Activated naive CD4-positive, alpha-beta T cell treated with anti-CD3 and anti-CD28 coated beads for 36 hours (primary cell): Measurements from ENCODE around the gene RUBCNL. TPM values are rescaled to one million over a fixed set of nuclear protein-coding genes. Genes with fewer than 3 reads are reported as not detected.
A peak's percentile ranks its signal among the peaks of the same experiment; 100 is the strongest.
"Not testable (repeated sequence)": the region's sequence is repeated elsewhere in the genome, so short reads cannot be mapped to it uniquely, and the experiment has no call there.

Experiments
- CTCF ChIA-PET: fragments of 350-600 bp; sonication (Branson Sonifier 250); formaldehyde crosslinking; loops from one replicate; lab custom pipeline; 2021; ENCODE audit warnings: antibody characterized with exemption; lab: Charles Lee
- DNase-seq: peaks from one replicate; pipeline ENCODE4 v3.0.0-alpha.2; 2020
- H3K27ac Mint-ChIP-seq: one replicate; pipeline ENCODE4 v1.8.0; 2021; ENCODE audit warnings: mild to moderate bottlenecking, mixed read lengths
- H3K27me3 Mint-ChIP-seq: one replicate; pipeline ENCODE4 v1.8.0; 2021; ENCODE audit warnings: low read depth, mixed read lengths
- H3K36me3 Mint-ChIP-seq: one replicate; pipeline ENCODE4 v1.8.0; 2021; ENCODE audit warnings: low read depth, mixed read lengths
- H3K4me1 Mint-ChIP-seq: one replicate; pipeline ENCODE4 v1.8.0; 2021; ENCODE audit warnings: low read depth, mixed read lengths
- H3K4me3 Mint-ChIP-seq: one replicate; pipeline ENCODE4 v1.8.0; 2021; ENCODE audit warnings: mild to moderate bottlenecking, moderate library complexity, mixed read lengths
- H3K9me3 Mint-ChIP-seq: one replicate; pipeline ENCODE4 v1.8.0; 2021; ENCODE audit warnings: mixed read lengths
- intact Hi-C: fragments of 100-400 bp; cut with micrococcal nuclease; formaldehyde crosslinking; loops from one replicate; pipeline ENCODE4 v1.15.1; 2023
- total RNA-seq, 2 experiments: library from RNA; stranded (reverse); gene quantifications; one replicate each; pipeline ENCODE4 v1.2.3, GENCODE V29; 2021

RUBCNL gene
- total RNA-seq, 2 experiments from 2014 or later = 3.6 to 3.7 TPM

GRCh38 chr13:46388308-46388707 is 1.3 kb upstream of the RUBCNL start:
- Mint-ChIP-seq H3K36me3 (no peaks in the 10 kb centered on the region), H3K27ac (no peak overlapping the region), H3K4me3 (no peak overlapping the region), H3K27me3 (peaks cover 25% of the 10 kb centered on the region), H3K4me1 (peaks cover 21% of the 10 kb centered on the region), H3K9me3 (no peaks in the 10 kb centered on the region)
- intact Hi-C loops = loop anchor here (5.0 kb wide), 1 partner anchor 221 kb away; no protein-coding TSS in a partner anchor
- CTCF ChIA-PET = interaction anchor here (0.6 to 1.9 kb wide), 3 partner anchors 13 to 89 kb away, joined by 3 to 6 read pairs (median 3); no protein-coding TSS in a partner anchor
- DNase-seq = no peak

DNA sequence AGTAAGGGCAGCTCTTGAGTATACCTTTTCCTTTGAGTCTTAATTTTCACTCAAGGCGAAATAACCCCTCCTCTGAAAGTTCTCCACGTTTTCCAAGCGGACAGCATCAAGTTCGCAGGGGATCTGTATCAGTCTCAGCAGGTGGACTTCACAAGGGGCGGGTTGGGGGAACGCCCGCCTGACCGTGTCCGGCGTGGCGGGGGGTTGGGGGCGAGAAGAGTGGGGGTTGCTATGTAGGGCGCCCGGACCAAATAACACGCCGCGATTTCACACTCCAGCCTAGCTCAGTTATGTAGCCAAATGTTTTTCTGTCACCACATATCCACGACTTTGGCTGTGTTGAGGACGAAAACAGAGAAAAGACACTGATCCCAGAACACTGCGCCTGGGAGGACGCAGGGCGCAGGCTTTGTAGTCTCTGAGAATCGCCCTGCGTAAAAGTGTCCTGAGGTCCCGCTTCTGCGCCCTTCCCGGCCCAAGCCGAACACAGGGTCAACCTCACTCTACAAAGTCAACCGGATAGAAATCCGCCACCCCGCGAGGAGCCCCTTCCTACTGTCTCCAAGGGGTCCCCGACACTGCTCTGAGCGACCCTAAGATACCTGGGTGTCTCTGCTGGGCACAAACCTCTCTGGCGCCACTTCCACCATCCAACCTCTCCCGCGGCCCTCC is 524 bp downstream of the RUBCNL start:
- Mint-ChIP-seq H3K4me1 (peaks cover 22% of the 10 kb centered on the region), H3K27me3 (peaks cover 30% of the 10 kb centered on the region), H3K27ac (no peak overlapping the region), H3K4me3 (peak overlapping the region; percentile 77), H3K36me3 (no peaks in the 10 kb centered on the region), H3K9me3 (no peaks in the 10 kb centered on the region)
- intact Hi-C loops = loop anchor here (1.0 to 5.0 kb wide), 7 partner anchors 18 to 219 kb away; partner anchors contain the start of genes LCP1 and LRRC63
- DNase-seq = no peak
- CTCF ChIA-PET = interaction anchor here (0.5 to 1.9 kb wide), 2 partner anchors 63 to 65 kb away, joined by 3 to 6 read pairs; no protein-coding TSS in a partner anchor

GRCh38 chr13:46385946-46386345 is 1.1 kb downstream of the RUBCNL start:
- intact Hi-C loops = loop anchor here (2.0 to 5.0 kb wide), 3 partner anchors 175 to 219 kb away; partner anchors contain the start of genes LCP1 and LRRC63
- Mint-ChIP-seq H3K4me1 (peaks cover 22% of the 10 kb centered on the region), H3K4me3 (peak overlapping the region; percentile 14)

GRCh38 chr13:46383383-46383782 is 3.7 kb downstream of the RUBCNL start:
- peaks cover 8% of the 10 kb centered on the region for H3K4me1 Mint-ChIP-seq
- no peaks in the 10 kb centered on the region for H3K9me3 Mint-ChIP-seq
- H3K36me3 Mint-ChIP-seq = no peaks in the 10 kb centered on the region
- H3K4me3 Mint-ChIP-seq = no peak overlapping the region
- no peak overlapping the region for H3K27ac Mint-ChIP-seq
- peaks cover 30% of the 10 kb centered on the region for H3K27me3 Mint-ChIP-seq
- CTCF ChIA-PET = interaction anchor here (0.7 kb wide), 1 partner anchor 181 kb away, joined by 3 read pairs; no protein-coding TSS in a partner anchor
- intact Hi-C loops = no loop called here
- no peak for DNase-seq

More at GRCh38 chr13:46385946-46386345, 1.1 kb downstream of the RUBCNL start:
- DNase-seq = no peak
- CTCF ChIA-PET = no interaction called here
- no peaks in the 10 kb centered on the region for H3K9me3 Mint-ChIP-seq
- no peaks in the 10 kb centered on the region for H3K36me3 Mint-ChIP-seq
- H3K27ac Mint-ChIP-seq = no peak overlapping the region
- H3K27me3 Mint-ChIP-seq = peaks cover 30% of the 10 kb centered on the region

- Mint-ChIP-seq H3K36me3 (no peaks in the 10 kb centered on the region), H3K4me3 (no peak overlapping the region), H3K27me3 (peaks cover 25% of the 10 kb centered on the region), H3K4me1 (peaks cover 5% of the 10 kb centered on the region), H3K27ac (no peak overlapping the region), H3K9me3 (no peaks in the 10 kb centered on the region)
- intact Hi-C loops = no loop called here
- no peak for DNase-seq
- CTCF ChIA-PET = interaction anchor here (0.7 kb wide), 1 partner anchor 190 kb away, joined by 5 read pairs; no protein-coding TSS in a partner anchor
These were observed 4.8 kb downstream of the RUBCNL start for GRCh38 chr13:46382224-46382623.

DNA sequence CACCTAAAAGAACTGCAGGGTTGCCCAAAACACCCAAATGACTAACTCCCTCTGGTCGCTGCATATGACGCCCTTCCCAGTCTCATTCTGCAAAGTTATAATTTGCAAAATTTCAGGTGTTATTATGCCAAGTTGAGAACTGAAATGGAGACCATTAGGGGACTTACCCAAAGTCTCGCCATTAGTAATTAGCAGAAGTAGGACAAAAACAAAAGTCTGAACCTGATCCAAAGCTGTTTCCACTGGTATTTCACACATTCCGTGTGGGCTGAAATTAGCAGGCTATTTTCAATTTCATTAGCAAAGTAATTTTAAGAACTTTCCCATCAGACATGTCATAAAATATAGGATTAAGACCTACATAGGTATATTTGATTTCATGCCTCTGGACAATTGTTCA is 6.8 kb downstream of the RUBCNL start:
- Mint-ChIP-seq H3K9me3 (no peaks in the 10 kb centered on the region), H3K36me3 (no peaks in the 10 kb centered on the region), H3K27ac (no peak overlapping the region), H3K27me3 (peaks cover 10% of the 10 kb centered on the region), H3K4me3 (no peak overlapping the region), H3K4me1 (peaks cover 2% of the 10 kb centered on the region)
- DNase-seq = no peak
- CTCF ChIA-PET = no interaction called here
- intact Hi-C loops = no loop called here

DNA sequence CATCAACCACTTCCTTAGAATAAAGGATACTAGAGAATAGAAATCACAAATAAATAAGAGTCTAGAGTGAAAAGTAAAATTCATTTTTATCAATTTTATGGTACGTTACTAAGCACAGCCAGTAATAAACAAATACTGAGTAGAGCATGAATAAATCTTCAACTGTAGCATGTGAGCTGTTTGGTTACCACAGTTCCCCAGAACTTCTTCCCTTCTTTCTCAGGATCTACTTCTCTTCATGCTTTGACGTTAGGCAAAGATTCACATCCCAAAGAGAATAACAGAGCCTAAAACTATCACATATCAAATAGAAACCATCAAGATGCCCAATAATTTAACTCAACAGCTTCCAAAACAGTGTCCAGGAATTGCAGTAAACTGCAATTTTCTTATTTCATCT is 7.4 kb downstream of the RUBCNL start:
- intact Hi-C loops = no loop called here
- no peaks in the 10 kb centered on the region for H3K36me3 Mint-ChIP-seq
- H3K4me3 Mint-ChIP-seq = no peak overlapping the region
- H3K9me3 Mint-ChIP-seq = no peaks in the 10 kb centered on the region
- CTCF ChIA-PET = no interaction called here
- no peak for DNase-seq
- H3K27me3 Mint-ChIP-seq = peaks cover 6% of the 10 kb centered on the region
- H3K4me1 Mint-ChIP-seq = peaks cover 6% of the 10 kb centered on the region
- no peak overlapping the region for H3K27ac Mint-ChIP-seq

GRCh38 chr13:46378411-46378810 is 8.6 kb downstream of the RUBCNL start:
- H3K4me3 Mint-ChIP-seq = no peak overlapping the region
- DNase-seq = no peak
- no peak overlapping the region for H3K27ac Mint-ChIP-seq
- CTCF ChIA-PET = interaction anchor here (1.0 kb wide), 1 partner anchor 252 kb away, joined by 3 read pairs; no protein-coding TSS in a partner anchor
- H3K36me3 Mint-ChIP-seq = no peaks in the 10 kb centered on the region
- intact Hi-C loops = no loop called here
- H3K27me3 Mint-ChIP-seq = peaks cover 6% of the 10 kb centered on the region
- peaks cover 7% of the 10 kb centered on the region for H3K4me1 Mint-ChIP-seq
- H3K9me3 Mint-ChIP-seq = no peaks in the 10 kb centered on the region

DNA sequence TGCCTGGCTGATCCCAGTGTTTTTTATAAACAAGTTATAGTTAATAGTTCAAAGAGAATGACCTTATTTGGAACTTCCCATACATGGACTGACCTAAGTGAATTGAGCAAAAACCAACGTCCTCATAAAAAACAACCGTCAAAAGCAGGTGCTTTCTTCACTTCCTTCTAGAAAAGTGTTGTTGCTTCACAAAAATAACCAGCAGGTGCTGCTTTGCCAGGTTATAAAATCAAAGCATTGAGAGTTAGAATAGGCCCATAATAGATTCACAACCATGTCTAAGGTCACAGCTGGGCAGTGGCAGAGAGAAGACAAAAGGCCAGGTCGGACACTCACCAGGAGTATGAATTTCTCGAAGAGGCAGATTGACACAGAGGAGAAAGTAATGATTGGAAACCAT is 9.5 kb downstream of the RUBCNL start:
- no peak overlapping the region for H3K27ac Mint-ChIP-seq
- intact Hi-C loops = no loop called here
- CTCF ChIA-PET = interaction anchor here (1.0 kb wide), 1 partner anchor 251 kb away, joined by 3 read pairs; no protein-coding TSS in a partner anchor
- H3K4me3 Mint-ChIP-seq = no peak overlapping the region
- H3K4me1 Mint-ChIP-seq = peaks cover 6% of the 10 kb centered on the region
- no peaks in the 10 kb centered on the region for H3K36me3 Mint-ChIP-seq
- no peaks in the 10 kb centered on the region for H3K9me3 Mint-ChIP-seq
- peaks cover 2% of the 10 kb centered on the region for H3K27me3 Mint-ChIP-seq
- DNase-seq = no peak

DNA sequence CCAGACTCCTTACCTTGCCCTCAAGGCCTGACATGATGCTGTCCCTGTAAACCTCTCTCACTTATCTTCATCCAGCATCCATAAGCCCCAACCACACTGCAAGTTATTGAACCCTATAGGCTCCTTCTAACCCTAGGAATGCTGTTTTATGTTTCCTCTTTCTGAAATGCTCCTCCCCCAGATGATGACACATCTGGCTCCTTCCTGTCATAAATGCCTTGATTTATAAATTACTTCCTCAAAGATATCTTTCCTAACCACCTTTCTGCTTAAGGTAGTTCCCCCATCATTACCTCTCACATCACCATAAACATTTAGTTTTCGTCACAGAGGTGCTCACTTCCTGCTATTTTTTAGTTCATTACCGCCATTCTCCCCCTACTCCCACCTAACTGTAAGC is 12.3 kb downstream of the RUBCNL start:
- intact Hi-C loops = loop anchor here (2.0 kb wide), 1 partner anchor 20 kb away; no protein-coding TSS in a partner anchor
- Mint-ChIP-seq H3K36me3 (no peaks in the 10 kb centered on the region), H3K27ac (no peak overlapping the region), H3K4me1 (peaks cover 10% of the 10 kb centered on the region), H3K4me3 (no peak overlapping the region), H3K27me3 (no peaks in the 10 kb centered on the region), H3K9me3 (no peaks in the 10 kb centered on the region)
- CTCF ChIA-PET = no interaction called here
- DNase-seq = no peak

DNA sequence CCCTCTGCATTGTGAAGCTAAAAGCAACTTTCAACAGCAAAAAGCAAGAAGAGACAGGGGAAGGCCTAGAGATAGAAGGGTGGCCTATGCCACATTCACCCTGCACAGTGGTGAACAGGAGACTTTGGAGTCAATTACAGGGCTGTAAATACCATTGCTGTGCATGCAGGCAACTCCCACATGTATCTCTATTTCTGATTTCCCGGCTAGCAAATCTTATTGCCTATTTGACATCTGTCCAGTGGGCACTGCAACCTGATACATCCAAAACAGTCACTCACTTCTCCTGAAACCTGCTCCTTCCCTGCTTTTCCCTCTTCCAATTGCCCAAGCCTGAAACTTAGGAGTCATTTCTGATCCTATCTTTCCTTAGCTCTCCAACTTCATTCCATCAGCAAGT is 13.4 kb downstream of the RUBCNL start:
- Mint-ChIP-seq H3K4me3 (no peak overlapping the region), H3K27ac (no peak overlapping the region), H3K4me1 (peaks cover 17% of the 10 kb centered on the region), H3K36me3 (no peaks in the 10 kb centered on the region), H3K27me3 (no peaks in the 10 kb centered on the region), H3K9me3 (no peaks in the 10 kb centered on the region)
- intact Hi-C loops = loop anchor here (2.0 kb wide), 1 partner anchor 19 kb away; no protein-coding TSS in a partner anchor
- DNase-seq = no peak
- CTCF ChIA-PET = no interaction called here

GRCh38 chr13:46372938-46373337 is 14.1 kb downstream of the RUBCNL start:
- H3K4me1 Mint-ChIP-seq = peaks cover 19% of the 10 kb centered on the region
- H3K36me3 Mint-ChIP-seq, H3K27ac Mint-ChIP-seq, H3K4me3 Mint-ChIP-seq, H3K9me3 Mint-ChIP-seq, DNase-seq, H3K27me3 Mint-ChIP-seq, intact Hi-C loops: not testable (repeated sequence)
- CTCF ChIA-PET = interaction anchor here (0.5 kb wide), 1 partner anchor 151 kb away, joined by 3 read pairs; no protein-coding TSS in a partner anchor
